Colonic mucosa (tissue), 4 donors: Measurements from ENCODE around the gene GORAB. TPM values are rescaled to one million over a fixed set of nuclear protein-coding genes. Genes with fewer than 3 reads are reported as not detected.

ENCODE experiments used
- DNase-seq: peaks from one replicate; pipeline ENCODE4 v3.0.0-alpha.2; 2020
- H3K27ac ChIP-seq: fragments of 200-600 bp; one replicate; pipeline ENCODE4 v1.8.0; 2021
- H3K27me3 ChIP-seq: fragments of 200-600 bp; one replicate; pipeline ENCODE4 v1.8.0; 2021
- H3K36me3 ChIP-seq: fragments of 200-600 bp; one replicate; pipeline ENCODE4 v1.8.0; 2021
- H3K4me1 ChIP-seq: fragments of 200-600 bp; one replicate; pipeline ENCODE4 v1.8.0; 2021; ENCODE audit warnings: mild to moderate bottlenecking
- H3K4me3 ChIP-seq: fragments of 200-600 bp; one replicate; pipeline ENCODE4 v1.8.0; 2021
- H3K9ac ChIP-seq, 2 donors: one replicate each; pipeline ENCODE4 v1.7.0; 2013; ENCODE audit warnings: control low read depth in 2 of 2, low read depth in 2 of 2, low read length in 2 of 2
- H3K9me3 ChIP-seq: fragments of 200-600 bp; one replicate; pipeline ENCODE4 v1.8.0; 2021
- CTCF ChIP-seq: fragments of 200-600 bp; IDR thresholded peaks from one replicate; pipeline ENCODE4 v1.8.0; 2022; ENCODE audit warnings: antibody characterized with exemption, mild to moderate bottlenecking
- intact Hi-C: fragments of 100-400 bp; cut with DNase I; formaldehyde crosslinking; loops from one replicate; pipeline ENCODE4 v1.14.1; 2022
- total RNA-seq, 2 donors: library from RNA; stranded (reverse); fragmentation: NEBNext Ultra II Directional in 1 of 2; extraction: Animal tissue kit (Norgen Biotek cat#: 25700) in 1 of 2; gene quantifications; one replicate each; pipeline ENCODE4 v1.2.1, GENCODE V29; 2021
- donor health status: healthy.
- donor health status: DM: no; HTN: no; CAD: no.
- donor health status: DM: no; HTN: no; CAD: no.

GORAB gene
- total RNA-seq, 2 donors from 2014 or later: 14.8 to 21.8 TPM

DNA sequence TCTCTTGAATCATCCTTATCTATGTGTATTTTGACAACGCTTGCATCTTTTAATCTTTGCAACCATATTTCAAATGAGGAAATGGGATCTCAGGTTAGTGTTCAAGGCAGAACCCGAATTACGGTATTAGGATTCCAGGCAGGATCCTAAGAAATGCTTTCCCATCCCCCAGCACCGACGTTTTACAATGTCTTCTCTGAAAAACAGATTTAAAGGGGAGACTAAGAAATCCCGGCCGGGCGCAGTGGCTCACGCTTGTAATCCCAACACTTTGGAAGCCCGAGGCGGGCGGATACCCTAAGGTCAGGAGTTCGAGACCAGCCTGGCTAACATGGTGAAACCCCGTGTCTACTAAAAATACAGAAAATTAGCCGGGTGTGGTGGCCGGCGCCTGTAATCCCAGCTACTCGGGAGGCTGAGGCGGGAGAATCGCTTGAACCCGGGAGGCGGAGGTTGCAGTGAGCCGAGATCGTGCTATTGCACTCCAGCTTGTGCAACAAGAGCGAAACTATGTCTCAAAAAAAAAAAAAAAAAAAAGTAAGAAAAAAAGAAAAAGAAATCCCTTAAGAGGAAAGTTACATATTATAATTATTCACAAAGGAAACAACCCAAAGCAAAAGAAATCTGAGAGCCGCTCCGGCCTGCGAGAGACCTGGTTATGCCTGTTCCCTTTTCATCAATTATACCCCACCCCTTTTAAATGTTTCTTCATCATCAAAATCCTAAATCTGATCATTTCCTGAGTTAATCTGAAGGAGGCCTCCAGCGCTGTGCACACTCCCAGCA, 801 bp upstream of the GORAB start:
- H3K4me1 ChIP-seq: peaks cover 7% of the 10 kb centered on the region
- intact Hi-C loops: no loop called here

GRCh38 chr1:170533298-170533697, 1.3 kb downstream of the GORAB start:
- peak overlapping the region in 1 of 2 donors; percentile 79 for H3K9ac ChIP-seq
- intact Hi-C loops: no loop called here

More for the DNA sequence above, 801 bp upstream of the GORAB start:
- TF ChIP-seq CTCF: no peak
- Histone ChIP-seq H3K4me3 (peak overlapping the region; percentile 61), H3K9me3 (no peaks in the 10 kb centered on the region), H3K27me3 (no peaks in the 10 kb centered on the region), H3K9ac (peak overlapping the region; percentile 64 to 79), H3K27ac (peak overlapping the region; percentile 88), H3K36me3 (no peaks in the 10 kb centered on the region)
- DNase-seq: peak; percentile 39

DNA sequence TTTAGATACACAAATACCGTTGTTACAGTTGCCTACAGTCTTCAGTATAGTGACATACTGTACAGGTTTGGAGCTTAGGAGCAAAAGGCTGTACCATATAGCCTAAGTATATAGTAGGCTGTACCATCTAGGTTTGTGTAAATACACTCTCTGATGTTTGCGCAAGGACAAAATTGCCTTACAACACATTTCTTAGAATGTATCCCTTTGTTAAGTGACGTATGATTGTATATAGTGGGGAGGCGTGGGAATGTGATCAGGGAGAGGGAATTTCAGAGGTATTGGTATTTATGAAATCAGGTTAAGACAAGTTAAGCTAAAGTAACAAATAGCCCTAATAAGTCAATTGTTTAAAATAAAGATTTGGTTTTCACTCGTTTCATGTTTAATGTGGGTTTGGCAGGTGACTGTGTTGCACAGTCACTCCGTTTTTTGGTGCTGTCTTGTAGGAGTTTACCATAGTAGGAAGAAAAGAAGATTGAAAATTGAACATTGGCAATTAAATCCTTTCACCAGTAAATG, 2.7 kb downstream of the GORAB start:
- Histone ChIP-seq H3K27ac (no peak overlapping the region), H3K36me3 (no peaks in the 10 kb centered on the region), H3K27me3 (no peaks in the 10 kb centered on the region), H3K4me3 (no peak overlapping the region), H3K9ac (no peak overlapping the region), H3K9me3 (no peaks in the 10 kb centered on the region), H3K4me1 (peaks cover 4% of the 10 kb centered on the region)
- DNase-seq: no peak
- no peak for TF ChIP-seq CTCF
- intact Hi-C loops: no loop called here

More at GRCh38 chr1:170533298-170533697, 1.3 kb downstream of the GORAB start:
- Histone ChIP-seq H3K27me3 (no peaks in the 10 kb centered on the region), H3K4me1 (peaks cover 8% of the 10 kb centered on the region), H3K9me3 (no peaks in the 10 kb centered on the region), H3K36me3 (no peaks in the 10 kb centered on the region), H3K27ac (no peak overlapping the region), H3K4me3 (peak overlapping the region; percentile 61)
- no peak for TF ChIP-seq CTCF
- no peak for DNase-seq

GRCh38 chr1:170535418-170535817, 3.5 kb downstream of the GORAB start:
- Histone ChIP-seq H3K9me3 (no peaks in the 10 kb centered on the region), H3K4me1 (peaks cover 4% of the 10 kb centered on the region), H3K9ac (peak overlapping the region in 1 of 2 donors; percentile 4), H3K4me3 (no peak overlapping the region), H3K27me3 (no peaks in the 10 kb centered on the region), H3K27ac (no peak overlapping the region), H3K36me3 (no peaks in the 10 kb centered on the region)
- intact Hi-C loops: no loop called here
- no peak for DNase-seq
- no peak for TF ChIP-seq CTCF

- Histone ChIP-seq H3K4me1 (peaks cover 4% of the 10 kb centered on the region), H3K4me3 (no peak overlapping the region), H3K9me3 (no peaks in the 10 kb centered on the region), H3K27me3 (no peaks in the 10 kb centered on the region), H3K27ac (no peak overlapping the region), H3K36me3 (no peaks in the 10 kb centered on the region), H3K9ac (no peak overlapping the region)
- no peak for TF ChIP-seq CTCF
- intact Hi-C loops: no loop called here
- DNase-seq: no peak
Measured at GRCh38 chr1:170536924-170537551, 5.1 kb downstream of the GORAB start.
